Natural killer cell (primary cell): Measurements from ENCODE around the gene SOX10. TPM values are rescaled to one million over a fixed set of nuclear protein-coding genes. Genes with fewer than 3 reads are reported as not detected.

Source experiments
- ATAC-seq, 3 donors: fragments of 150-1000 bp in 2 of 3; fragments of 200-7000 bp in 1 of 3; cut with Tn5 transposase; 1 replicate in 1 of 3; 2 replicates in 2 of 3; pipeline ENCODE4 v1.10.0; 2021; ENCODE audit warnings: mild to moderate bottlenecking in 2 of 3, moderate library complexity in 2 of 3
- DNase-seq, 2 donors: peaks; one replicate each; pipeline versions ENCODE4 v3.0.0 to v3.0.0-alpha.2; 2013 to 2021; ENCODE audit warnings: mixed read lengths in 1 of 2
- H3K27ac ChIP-seq: one replicate; pipeline ENCODE4 v1.5.1; 2013; ENCODE audit warnings: mild to moderate bottlenecking, low read length
- H3K27me3 ChIP-seq: one replicate; pipeline ENCODE4 v1.6.1; 2013; ENCODE audit warnings: low read length; ENCODE audit not compliant: control insufficient read depth, insufficient read depth
- H3K36me3 ChIP-seq: one replicate; pipeline ENCODE4 v1.6.1; 2013; ENCODE audit warnings: low read length; ENCODE audit not compliant: control insufficient read depth, insufficient read depth
- H3K4me1 ChIP-seq: one replicate; pipeline ENCODE4 v1.6.1; 2013; ENCODE audit warnings: low read length; ENCODE audit not compliant: control insufficient read depth, insufficient read depth
- H3K4me3 ChIP-seq: one replicate; pipeline ENCODE4 v1.5.1; 2013; ENCODE audit warnings: low read length
- H3K9me3 ChIP-seq: one replicate; pipeline ENCODE4 v1.6.1; 2013; ENCODE audit warnings: low read length; ENCODE audit not compliant: control insufficient read depth, insufficient read depth
- H3K27ac Mint-ChIP-seq, 2 donors: one replicate each; pipeline ENCODE4 v1.8.0; 2022; ENCODE audit warnings: mild to moderate bottlenecking in 2 of 2, mixed read lengths in 2 of 2, moderate library complexity in 1 of 2
- H3K27me3 Mint-ChIP-seq, 2 donors: one replicate each; pipeline ENCODE4 v1.8.0; 2022; ENCODE audit warnings: low read depth in 2 of 2, mixed read lengths in 2 of 2
- H3K36me3 Mint-ChIP-seq: one replicate; pipeline ENCODE4 v1.8.0; 2022; ENCODE audit warnings: mixed read lengths
- H3K4me1 Mint-ChIP-seq, 2 donors: one replicate each; pipeline ENCODE4 v1.8.0; 2022; ENCODE audit warnings: mixed read lengths in 2 of 2
- H3K4me3 Mint-ChIP-seq: one replicate; pipeline ENCODE4 v1.8.0; 2022; ENCODE audit warnings: mild to moderate bottlenecking, moderate library complexity, mixed read lengths
- H3K9me3 Mint-ChIP-seq, 2 donors: one replicate each; pipeline ENCODE4 v1.8.0; 2022; ENCODE audit warnings: mixed read lengths in 2 of 2
- CTCF ChIP-seq: fragments of 200-600 bp; IDR thresholded peaks from one replicate; pipeline ENCODE4 v1.8.0; 2022; ENCODE audit warnings: antibody characterized with exemption
- WGBS: methylation state at CpG from one replicate; pipeline ENCODE4 v1.1.7; 2013; ENCODE audit warnings: missing lambda C conversion rate; ENCODE audit not compliant: insufficient coverage; 5-methylcytosine and 5-hydroxymethylcytosine counted together
- intact Hi-C: fragments of 100-400 bp; cut with micrococcal nuclease; formaldehyde crosslinking; loops from one replicate; pipeline ENCODE4 v1.14.2; 2022
- total RNA-seq, 4 donors: library from RNA; stranded (reverse); fragments of 120-200 nt in 1 of 4; gene quantifications; one replicate each; pipeline versions ENCODE4 v1.2.3 to v1.2.4, GENCODE V29; 2013 to 2022

The SOX10 gene
- total RNA-seq, 3 donors from 2014 or later (not counting 1 experiment from before 2014, with no cell fraction given), result not detected

DNA sequence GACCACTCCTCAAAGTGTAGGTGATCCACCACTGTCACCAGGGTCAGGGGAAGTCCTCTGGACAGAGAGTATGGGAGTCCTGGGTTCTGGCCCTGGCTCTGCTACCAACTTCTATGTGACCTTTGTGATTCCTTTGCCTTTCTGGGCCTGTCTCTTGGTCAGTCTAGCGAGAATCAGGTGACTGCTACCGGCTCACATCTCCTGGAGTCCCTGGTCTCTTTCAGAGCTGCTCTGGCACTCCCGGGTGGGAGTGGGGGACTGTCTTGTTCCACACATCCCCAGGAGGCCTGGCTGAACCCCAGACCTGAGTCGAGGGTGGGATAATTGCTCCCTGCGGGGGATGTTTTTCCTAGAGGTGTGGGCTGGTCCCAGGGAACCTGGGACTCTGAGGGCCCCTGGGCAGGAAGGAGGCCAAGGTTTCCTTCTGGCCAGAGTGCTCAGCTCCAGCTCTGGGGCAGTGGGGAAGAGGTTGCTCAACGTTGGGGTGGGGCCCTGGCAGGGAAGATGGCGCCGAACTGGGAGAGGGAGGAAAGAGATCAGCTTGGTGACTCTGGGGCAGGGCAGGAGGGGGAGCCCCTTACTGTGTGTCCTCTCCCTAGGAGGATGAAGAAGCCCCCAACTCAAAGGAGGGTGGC, 2.1 kb downstream of the SOX10 start:
- 90% methylated on average over 8 of the region's 8 CpGs for WGBS
- peaks cover 0 to 14% of the 10 kb centered on the region in 2 donors for H3K4me1 Mint-ChIP-seq

DNA sequence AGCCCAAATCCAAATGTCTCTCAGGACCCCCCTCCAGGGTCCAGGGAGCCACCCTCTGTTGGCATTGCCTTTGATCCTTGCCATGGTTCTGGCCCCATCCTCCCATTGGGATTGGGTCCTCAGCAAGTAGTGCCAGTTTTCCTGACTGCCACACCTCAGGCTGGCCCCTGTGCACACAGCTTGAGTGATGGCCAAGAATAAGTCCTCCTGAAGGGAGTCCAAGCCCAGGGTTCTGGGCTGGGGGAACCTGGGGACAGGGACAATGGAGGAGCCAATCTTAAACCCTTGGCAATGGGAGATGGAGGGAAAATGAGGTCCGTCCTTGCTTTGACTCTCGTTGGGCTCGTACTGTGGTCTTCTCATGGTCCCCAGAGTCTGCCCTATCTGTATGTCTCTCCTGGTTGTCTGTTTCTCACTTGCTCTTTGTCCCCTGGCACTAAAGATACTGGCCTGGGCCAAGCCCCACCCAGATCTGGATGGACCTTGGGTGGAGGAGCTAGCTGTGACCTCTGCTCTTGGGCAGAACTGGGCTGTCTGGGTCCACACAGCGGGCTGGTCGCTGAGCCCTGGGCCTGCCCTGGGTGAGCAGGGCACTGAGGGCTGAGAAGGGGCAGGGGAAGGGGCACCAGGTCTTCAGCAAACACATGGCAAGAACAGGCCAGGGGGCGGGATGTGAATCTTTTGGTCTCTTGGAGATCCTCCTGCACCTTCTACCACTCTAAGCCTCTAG, 2.9 kb downstream of the SOX10 start:
- Histone ChIP-seq H3K36me3 (no peaks in the 10 kb centered on the region), H3K4me3 (no peak overlapping the region), H3K9me3 (no peaks in the 10 kb centered on the region), H3K27ac (no peak overlapping the region), H3K4me1 (no peaks in the 10 kb centered on the region), H3K27me3 (no peaks in the 10 kb centered on the region)
- no peak for TF ChIP-seq CTCF
- H3K4me1 Mint-ChIP-seq, result peaks cover 0 to 14% of the 10 kb centered on the region in 2 donors
- intact Hi-C loops, result no loop called here
- 100% methylated on average over 6 of the region's 6 CpGs for WGBS
- H3K36me3 Mint-ChIP-seq, result no peaks in the 10 kb centered on the region
- no peaks in the 10 kb centered on the region for H3K27me3 Mint-ChIP-seq
- ATAC-seq (no peak), DNase-seq (no peak)
- no peaks in the 10 kb centered on the region for H3K9me3 Mint-ChIP-seq
- H3K4me3 Mint-ChIP-seq, result no peak overlapping the region
- peak overlapping the region in 1 of 2 donors; percentile 63 for H3K27ac Mint-ChIP-seq

More for the DNA sequence above, 2.1 kb downstream of the SOX10 start:
- DNase-seq (no peak), ATAC-seq (no peak)
- Histone ChIP-seq H3K27ac (no peak overlapping the region), H3K36me3 (peaks cover 4% of the 10 kb centered on the region), H3K4me3 (no peak overlapping the region), H3K9me3 (no peaks in the 10 kb centered on the region), H3K27me3 (no peaks in the 10 kb centered on the region), H3K4me1 (no peaks in the 10 kb centered on the region)
- H3K36me3 Mint-ChIP-seq, result no peaks in the 10 kb centered on the region
- no peaks in the 10 kb centered on the region for H3K27me3 Mint-ChIP-seq
- H3K27ac Mint-ChIP-seq, result peak overlapping the region in 1 of 2 donors; percentile 63
- H3K9me3 Mint-ChIP-seq, result no peaks in the 10 kb centered on the region
- intact Hi-C loops, result no loop called here
- H3K4me3 Mint-ChIP-seq, result no peak overlapping the region
- no peak for TF ChIP-seq CTCF

DNA sequence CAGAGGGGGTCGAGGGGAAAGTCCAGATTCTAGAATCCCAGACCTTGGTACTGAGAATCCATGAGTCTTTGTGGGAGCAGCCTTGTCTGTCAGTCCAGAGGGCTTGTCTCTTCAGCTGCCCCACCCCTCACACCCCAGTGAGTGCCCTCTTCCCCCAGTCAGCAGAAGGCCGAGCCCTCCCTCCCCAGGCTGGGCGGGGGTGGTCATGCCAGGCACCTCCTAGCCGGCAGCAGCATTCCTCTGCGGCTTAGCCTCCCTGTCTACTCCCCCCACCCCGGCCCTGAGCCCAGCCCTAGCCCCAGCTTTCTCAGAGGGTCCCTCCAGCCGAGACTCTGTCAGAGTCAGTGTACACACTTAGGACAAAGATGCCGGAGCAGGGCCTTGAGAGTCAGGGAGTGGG, 4.6 kb downstream of the SOX10 start:
- Histone ChIP-seq H3K27me3 (no peaks in the 10 kb centered on the region), H3K36me3 (no peaks in the 10 kb centered on the region), H3K27ac (no peak overlapping the region), H3K4me1 (no peaks in the 10 kb centered on the region), H3K4me3 (no peak overlapping the region), H3K9me3 (no peaks in the 10 kb centered on the region)
- H3K27me3 Mint-ChIP-seq, result no peaks in the 10 kb centered on the region
- no peak overlapping the region for H3K4me3 Mint-ChIP-seq
- no peaks in the 10 kb centered on the region for H3K9me3 Mint-ChIP-seq
- H3K4me1 Mint-ChIP-seq, result peaks cover 9 to 23% of the 10 kb centered on the region in 2 donors
- no peak for ATAC-seq
- intact Hi-C loops, result no loop called here
- TF ChIP-seq CTCF, result no peak
- H3K36me3 Mint-ChIP-seq, result no peaks in the 10 kb centered on the region
- H3K27ac Mint-ChIP-seq, result no peak overlapping the region
- 89% methylated on average over 8 of the region's 8 CpGs for WGBS
- no peak for DNase-seq
